ENCODE data around the gene NSUN6.

NSUN6 gene

GRCh38 chr10:18556522-18557147 lies 94.8 kb downstream of the NSUN6 start:
- DNase-seq = no peak

GRCh38 chr10:18554479-18554878 lies 96.9 kb downstream of the NSUN6 start:
- DNase-seq = no peak

- DNase-seq = no peak
Measured at GRCh38 chr10:18551473-18551872, 99.9 kb downstream of the NSUN6 start.

DNA sequence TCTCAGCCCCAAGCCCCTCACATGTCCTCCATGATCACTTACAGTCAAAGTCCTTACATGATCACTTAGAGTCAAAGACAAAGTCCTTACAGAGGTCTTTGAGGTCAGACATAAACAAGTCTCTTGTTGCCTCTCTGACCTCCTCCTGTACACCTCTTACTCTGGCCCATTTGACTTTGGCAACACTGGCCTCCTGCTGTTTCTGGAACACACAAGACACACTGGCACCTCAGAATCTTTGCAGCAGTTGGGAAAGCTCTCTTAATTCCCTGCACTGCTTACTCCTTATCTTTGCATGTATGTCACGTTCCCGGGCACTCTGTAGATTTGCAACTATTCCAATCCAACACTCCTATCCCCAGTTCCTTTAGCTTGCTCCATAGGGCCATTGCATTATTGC lies 102.3 kb downstream of the NSUN6 start:
- no peak for DNase-seq

GRCh38 chr10:18545621-18546305 lies 105.6 kb downstream of the NSUN6 start:
- no peak for DNase-seq

DNA sequence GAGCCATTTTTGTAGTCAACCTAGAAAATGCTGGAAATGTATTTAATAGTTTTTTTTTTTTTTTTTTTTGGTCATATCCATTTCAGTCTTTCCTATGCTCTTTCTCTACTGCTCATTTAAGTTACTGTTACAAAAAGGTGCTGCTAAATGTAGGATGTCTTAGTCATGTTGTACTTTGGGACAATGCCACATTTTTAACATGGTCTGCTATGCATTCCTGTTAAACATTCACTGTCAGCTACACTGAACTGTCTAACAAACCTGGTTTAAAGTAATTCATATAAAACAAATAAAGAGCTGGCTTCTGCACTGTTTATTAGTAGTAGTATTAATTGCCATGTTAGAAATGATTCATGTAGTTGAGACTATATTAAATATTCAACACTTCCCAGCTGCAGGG lies 108.6 kb downstream of the NSUN6 start:
- DNase-seq = no peak

DNA sequence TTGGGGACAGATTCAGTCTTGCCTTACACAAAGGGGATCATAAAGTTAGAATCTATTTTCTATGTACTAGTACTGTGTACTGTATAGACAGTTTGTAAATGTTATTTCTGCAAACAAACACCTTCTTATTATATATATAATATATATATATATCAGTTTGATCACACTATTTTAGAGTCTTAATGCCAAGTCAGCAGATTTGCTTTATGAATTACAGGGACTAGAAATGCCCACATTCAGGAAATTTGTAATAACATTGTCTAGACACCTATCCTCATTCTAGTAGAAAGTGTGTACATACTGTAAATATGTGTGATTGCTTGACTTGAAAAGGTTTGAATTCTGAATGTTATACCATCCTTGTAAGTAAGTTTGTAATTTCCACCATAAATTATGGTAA lies 111.2 kb downstream of the NSUN6 start:
- no peak for DNase-seq

DNA sequence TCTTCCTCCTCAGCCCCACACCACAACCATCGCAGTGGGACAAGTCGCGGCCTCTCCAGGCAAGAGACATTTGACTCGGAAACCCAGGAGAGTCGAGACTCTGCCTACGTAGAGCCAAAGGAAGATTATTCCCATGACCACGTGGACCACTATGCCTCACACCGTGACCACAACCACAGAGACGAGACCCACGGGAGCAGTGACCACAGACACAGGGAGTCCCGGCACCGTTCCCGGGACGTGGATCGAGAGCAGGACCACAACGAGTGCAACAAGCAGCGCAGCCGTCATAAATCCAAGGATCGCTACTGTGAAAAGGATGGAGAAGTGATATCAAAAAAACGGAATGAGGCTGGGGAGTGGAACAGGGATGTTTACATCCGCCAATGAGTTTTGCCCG lies 112.1 kb downstream of the NSUN6 start:
- no peak for DNase-seq

DNA sequence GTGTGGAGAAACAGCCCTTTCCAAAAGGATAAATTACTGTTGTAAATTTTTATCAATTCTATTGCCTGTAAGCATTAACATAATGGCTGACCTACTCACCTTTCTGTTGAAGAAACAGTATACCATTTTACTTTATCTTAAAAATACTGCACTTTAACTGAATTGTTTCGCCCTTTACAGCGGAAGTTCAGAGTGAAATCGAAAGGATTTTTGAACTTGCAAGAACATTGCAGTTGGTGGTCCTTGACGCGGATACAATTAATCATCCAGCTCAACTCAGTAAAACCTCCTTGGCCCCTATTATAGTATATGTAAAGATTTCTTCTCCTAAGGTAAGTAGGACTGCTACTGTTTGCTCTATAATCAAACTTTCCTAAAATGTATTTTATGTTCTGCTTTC lies 117.5 kb downstream of the NSUN6 start:
- no peak for DNase-seq

GRCh38 chr10:18532881-18533535 lies 118.4 kb downstream of the NSUN6 start:
- DNase-seq = no peak

- DNase-seq = no peak
Measured at GRCh38 chr10:18528292-18528691, 123.1 kb downstream of the NSUN6 start.

GRCh38 chr10:18527687-18528086 lies 123.7 kb downstream of the NSUN6 start:
- no peak for DNase-seq

DNA sequence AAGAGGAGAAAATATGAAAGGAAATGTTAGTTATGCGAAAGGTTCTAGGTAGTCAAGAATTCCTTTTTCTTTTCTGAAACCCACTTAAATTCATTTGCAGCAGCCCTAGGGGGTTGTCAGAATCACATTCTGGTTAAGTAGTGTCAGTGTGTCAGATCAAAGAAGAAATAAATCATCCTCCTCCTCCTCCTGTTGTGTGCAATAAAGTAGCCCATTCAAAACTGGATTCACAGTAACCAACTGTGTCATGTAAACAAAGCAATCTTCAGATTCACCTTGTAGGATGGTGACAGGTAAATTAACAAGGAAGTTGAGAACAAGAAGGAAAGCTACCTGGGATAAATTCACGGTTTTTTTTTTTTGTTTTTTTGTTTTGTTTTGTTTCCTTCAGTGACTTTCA lies 127.5 kb downstream of the NSUN6 start:
- DNase-seq = no peak

DNA sequence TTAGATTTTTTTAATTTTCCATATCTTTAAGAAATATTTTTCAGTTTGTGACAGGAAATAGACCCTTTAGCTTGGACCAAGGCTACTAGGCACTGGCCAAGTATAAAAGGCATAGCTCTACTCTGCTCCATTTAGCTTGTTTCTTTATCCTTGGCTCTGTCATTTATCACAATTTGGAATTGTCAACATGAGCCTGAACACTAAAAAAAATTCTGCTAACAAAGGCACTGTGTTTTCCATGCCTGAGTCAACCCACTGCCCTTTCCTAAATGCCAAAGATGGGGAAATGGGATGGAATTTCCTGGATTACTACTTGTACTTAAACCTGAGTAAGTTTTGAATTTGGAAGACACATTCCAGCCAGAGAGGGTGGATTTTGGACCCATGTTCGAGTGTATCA lies 128.4 kb downstream of the NSUN6 start:
- no peak for DNase-seq

- DNase-seq = no peak
Measured at GRCh38 chr10:18516851-18517250, 134.5 kb downstream of the NSUN6 start.

DNA sequence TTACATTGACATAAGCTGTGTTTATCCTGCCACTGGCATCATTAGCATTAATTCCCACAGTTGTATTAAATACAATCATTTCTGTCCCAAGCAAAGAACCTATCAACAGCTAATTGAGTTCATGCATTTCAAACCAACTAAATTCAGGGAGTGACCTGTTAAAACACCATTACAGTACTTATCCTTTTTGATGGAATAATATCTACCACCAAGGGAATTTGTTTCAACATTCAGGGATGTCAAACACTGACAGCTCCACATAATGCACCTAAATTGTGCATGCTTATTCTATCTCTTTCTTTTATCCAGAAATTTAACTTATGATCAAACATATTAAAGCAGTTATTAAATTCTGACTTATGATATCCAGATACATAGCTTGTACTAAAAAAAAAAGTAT lies 136.8 kb downstream of the NSUN6 start:
- DNase-seq = no peak

- no peak for DNase-seq
Measured at GRCh38 chr10:18508587-18508986, 142.8 kb downstream of the NSUN6 start.

GRCh38 chr10:18505456-18506118 lies 145.8 kb downstream of the NSUN6 start:
- DNase-seq = no peak

DNA sequence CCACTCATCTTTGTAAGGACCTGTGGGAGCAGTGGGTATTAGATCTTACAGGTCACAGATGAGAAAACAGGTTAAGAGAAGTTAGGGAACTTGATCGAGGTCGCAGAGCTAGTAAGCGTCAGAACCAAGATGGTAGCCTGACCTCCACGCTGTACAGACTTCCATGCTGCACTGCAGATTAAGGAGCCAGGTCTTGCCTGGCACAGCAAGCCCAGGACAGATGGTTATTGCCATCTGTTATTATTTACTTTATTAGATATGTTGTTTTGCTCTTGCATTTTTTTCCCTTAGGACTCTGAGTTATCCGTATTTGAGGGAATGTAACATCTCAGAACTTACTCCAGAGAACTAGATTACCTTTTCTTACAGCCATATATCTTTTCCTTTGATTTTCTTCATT lies 147.2 kb downstream of the NSUN6 start:
- no peak for DNase-seq

DNA sequence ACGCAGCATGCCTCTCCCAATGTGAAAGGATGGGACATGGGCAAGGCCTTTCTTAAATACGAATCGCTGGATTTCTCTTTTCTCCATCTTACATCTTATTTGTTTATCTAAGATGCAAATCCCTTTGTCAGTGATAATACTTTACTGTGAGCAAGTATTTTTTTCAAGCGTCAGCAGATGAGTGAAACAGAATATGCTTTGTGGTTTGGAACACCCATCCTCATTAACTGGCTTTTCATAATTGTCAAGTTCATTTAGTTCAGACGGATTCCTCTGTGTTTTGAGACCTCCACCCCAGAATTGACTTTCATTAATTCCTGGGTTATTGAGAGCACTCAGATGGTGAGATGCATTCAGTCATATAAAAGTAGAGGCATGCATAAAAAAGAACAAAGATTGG lies 149.8 kb downstream of the NSUN6 start:
- no peak for DNase-seq

DNA sequence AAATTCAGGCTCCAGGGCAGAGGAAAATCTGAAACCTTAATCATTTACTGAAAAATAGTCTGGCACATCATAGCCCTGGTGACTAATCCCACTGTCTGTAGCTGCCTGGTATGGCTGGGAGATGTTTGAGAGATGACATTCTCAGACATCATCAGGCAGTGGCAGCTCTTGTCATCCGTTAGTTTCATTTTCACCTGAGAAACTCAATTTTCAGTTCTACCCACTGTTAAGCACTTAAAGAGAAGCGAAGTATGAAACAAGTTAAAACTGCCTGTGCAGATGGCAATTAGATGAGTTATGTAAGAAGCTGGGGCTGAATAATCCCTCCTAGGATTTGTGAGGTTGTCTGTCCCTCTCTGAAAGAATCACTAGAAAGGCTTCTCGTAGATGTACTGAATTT lies 150.2 kb downstream of the NSUN6 start:
- no peak for DNase-seq

DNA sequence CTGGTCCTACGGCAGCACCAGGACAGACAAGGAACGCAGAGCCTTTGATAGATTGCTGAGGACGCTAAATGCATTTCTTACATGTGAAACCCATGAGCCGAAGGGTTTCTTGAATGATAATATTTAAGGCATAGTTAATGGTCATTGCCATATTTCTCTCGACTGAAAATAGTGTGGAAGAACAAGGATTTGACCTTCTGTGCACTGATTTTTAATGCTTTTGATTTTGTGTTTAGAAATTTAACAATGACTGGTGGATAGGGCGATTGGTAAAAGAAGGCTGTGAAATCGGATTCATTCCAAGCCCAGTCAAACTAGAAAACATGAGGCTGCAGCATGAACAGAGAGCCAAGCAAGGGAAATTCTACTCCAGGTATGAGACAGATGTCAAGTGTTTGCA lies 150.8 kb downstream of the NSUN6 start:
- DNase-seq = no peak

GRCh38 chr10:18498998-18499397 lies 152.4 kb downstream of the NSUN6 start:
- no peak for DNase-seq

DNA sequence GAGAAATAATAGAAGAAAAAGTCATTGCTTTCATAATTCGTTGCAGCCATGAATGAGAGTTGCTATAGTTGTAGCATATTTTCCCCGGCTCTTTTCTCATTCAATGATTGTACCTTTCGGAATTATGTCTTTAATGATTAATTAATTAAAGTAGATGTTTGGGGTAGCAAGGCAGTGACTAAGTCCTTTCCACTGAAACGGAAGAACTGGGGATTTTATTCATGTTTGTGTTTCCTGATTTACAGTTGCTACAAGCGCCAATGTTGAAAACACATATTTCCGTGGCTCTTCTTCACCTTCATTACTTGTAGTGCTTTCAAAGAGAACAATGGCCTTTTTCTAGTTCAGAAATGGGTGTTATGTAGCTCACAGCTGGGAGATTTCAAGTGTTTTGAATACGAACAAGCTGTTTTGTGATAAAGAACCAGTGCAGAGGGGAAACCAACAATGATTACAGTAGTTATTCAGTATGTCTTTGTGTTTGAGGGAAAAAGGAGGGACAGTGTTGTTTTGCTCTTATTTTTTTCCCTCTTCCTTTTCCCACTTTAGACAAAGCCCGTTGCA lies 153.5 kb downstream of the NSUN6 start:
- DNase-seq = no peak
